Upper lobe of left lung (tissue), 4 donors: ENCODE data around the gene SNRNP48.

Source experiments
- CTCF ChIP-seq, 6 experiments: fragments of 450-650 bp in 4 of 6; fragments of 200-600 bp in 2 of 6; sonication (generic) in 2 of 6; IDR thresholded peaks; one replicate each; pipeline ENCODE4 v1.5.1; 2016 to 2019; ENCODE audit warnings: antibody characterized with exemption in 6 of 6
- POLR2A ChIP-seq, 4 donors: fragments of 450-650 bp; IDR thresholded peaks; one replicate each; pipeline ENCODE4 v1.5.1; 2016 to 2017; ENCODE audit warnings: antibody characterized with exemption in 4 of 4, mild to moderate bottlenecking in 2 of 4
- POLR2AphosphoS5 ChIP-seq, 2 donors: sonication (generic); formaldehyde crosslinking; IDR thresholded peaks; one replicate each; pipeline ENCODE4 v1.5.1; 2017; ENCODE audit warnings: antibody characterized with exemption in 2 of 2

- TF ChIP-seq CTCF (IDR thresholded peaks at IDR 0.05) (no peak), POLR2A (IDR thresholded peaks at IDR 0.05) (no peak), POLR2AphosphoS5 (IDR thresholded peaks at IDR 0.05) (peak in 1 of 2 donors; percentile 34)
These were observed 28.1 kb downstream of the SNRNP48 start for GRCh38 chr6:7617801-7618764.
